Activated naive CD4-positive, alpha-beta T cell treated with anti-CD3 and anti-CD28 coated beads, Interleukin-2, amount 50 U/mL, for 24 hours (primary cell): ENCODE results near the gene VAV3.

ENCODE experiments used
- H3K27ac Mint-ChIP-seq: one replicate; pipeline ENCODE4 v1.8.0; 2021; ENCODE audit warnings: mild to moderate bottlenecking, mixed read lengths
- H3K27me3 Mint-ChIP-seq: one replicate; pipeline ENCODE4 v1.8.0; 2021; ENCODE audit warnings: mixed read lengths
- H3K36me3 Mint-ChIP-seq: one replicate; pipeline ENCODE4 v1.8.0; 2021; ENCODE audit warnings: mixed read lengths
- H3K4me1 Mint-ChIP-seq: one replicate; pipeline ENCODE4 v1.8.0; 2021; ENCODE audit warnings: mixed read lengths
- H3K4me3 Mint-ChIP-seq: one replicate; pipeline ENCODE4 v1.8.0; 2021; ENCODE audit warnings: mild to moderate bottlenecking, mixed read lengths
- H3K9me3 Mint-ChIP-seq: one replicate; pipeline ENCODE4 v1.8.0; 2021; ENCODE audit warnings: mixed read lengths

The VAV3 gene

GRCh38 chr1:107981277-107981676, 16.3 kb upstream of the VAV3 start:
- Mint-ChIP-seq H3K27ac (no peak overlapping the region), H3K9me3 (no peaks in the 10 kb centered on the region), H3K36me3 (no peaks in the 10 kb centered on the region)

GRCh38 chr1:107979926-107980325, 14.9 kb upstream of the VAV3 start:
- H3K27me3 Mint-ChIP-seq = no peaks in the 10 kb centered on the region
- H3K27ac Mint-ChIP-seq = no peak overlapping the region
- H3K9me3 Mint-ChIP-seq = no peaks in the 10 kb centered on the region
- no peak overlapping the region for H3K4me3 Mint-ChIP-seq
- no peaks in the 10 kb centered on the region for H3K4me1 Mint-ChIP-seq
- H3K36me3 Mint-ChIP-seq = no peaks in the 10 kb centered on the region

More at GRCh38 chr1:107981277-107981676, 16.3 kb upstream of the VAV3 start:
- Mint-ChIP-seq H3K4me3 (no peak overlapping the region), H3K4me1 (no peaks in the 10 kb centered on the region), H3K27me3 (no peaks in the 10 kb centered on the region)

- H3K36me3 Mint-ChIP-seq = no peaks in the 10 kb centered on the region
- no peak overlapping the region for H3K4me3 Mint-ChIP-seq
- no peaks in the 10 kb centered on the region for H3K4me1 Mint-ChIP-seq
- no peaks in the 10 kb centered on the region for H3K27me3 Mint-ChIP-seq
- H3K9me3 Mint-ChIP-seq = no peaks in the 10 kb centered on the region
- no peak overlapping the region for H3K27ac Mint-ChIP-seq
Observed at GRCh38 chr1:107979088-107979487, 14.1 kb upstream of the VAV3 start.

- no peak overlapping the region for H3K4me3 Mint-ChIP-seq
- H3K27me3 Mint-ChIP-seq = no peaks in the 10 kb centered on the region
- H3K27ac Mint-ChIP-seq = no peak overlapping the region
- no peaks in the 10 kb centered on the region for H3K4me1 Mint-ChIP-seq
- no peaks in the 10 kb centered on the region for H3K9me3 Mint-ChIP-seq
- no peaks in the 10 kb centered on the region for H3K36me3 Mint-ChIP-seq
Observed at GRCh38 chr1:107976836-107977235, 11.9 kb upstream of the VAV3 start.

GRCh38 chr1:107976431-107976830, 11.5 kb upstream of the VAV3 start:
- no peaks in the 10 kb centered on the region for H3K27me3 Mint-ChIP-seq
- H3K27ac Mint-ChIP-seq = no peak overlapping the region
- no peak overlapping the region for H3K4me3 Mint-ChIP-seq
- H3K4me1 Mint-ChIP-seq = no peaks in the 10 kb centered on the region
- H3K9me3 Mint-ChIP-seq = no peaks in the 10 kb centered on the region
- H3K36me3 Mint-ChIP-seq = no peaks in the 10 kb centered on the region

GRCh38 chr1:107975851-107976250, 10.9 kb upstream of the VAV3 start:
- Mint-ChIP-seq H3K36me3 (no peaks in the 10 kb centered on the region), H3K27me3 (no peaks in the 10 kb centered on the region), H3K9me3 (no peaks in the 10 kb centered on the region), H3K27ac (no peak overlapping the region), H3K4me1 (no peaks in the 10 kb centered on the region), H3K4me3 (no peak overlapping the region)

- Mint-ChIP-seq H3K27ac (no peak overlapping the region), H3K9me3 (no peaks in the 10 kb centered on the region), H3K27me3 (no peaks in the 10 kb centered on the region), H3K4me3 (no peak overlapping the region), H3K4me1 (no peaks in the 10 kb centered on the region), H3K36me3 (no peaks in the 10 kb centered on the region)
Observed at GRCh38 chr1:107974090-107974489, 9.1 kb upstream of the VAV3 start.

- Mint-ChIP-seq H3K4me1 (no peaks in the 10 kb centered on the region), H3K9me3 (no peaks in the 10 kb centered on the region), H3K4me3 (no peak overlapping the region), H3K36me3 (peaks cover 2% of the 10 kb centered on the region), H3K27ac (no peak overlapping the region), H3K27me3 (no peaks in the 10 kb centered on the region)
Observed at GRCh38 chr1:107972391-107973180, 7.6 kb upstream of the VAV3 start.

GRCh38 chr1:107966550-107966949, 1.6 kb upstream of the VAV3 start:
- no peaks in the 10 kb centered on the region for H3K9me3 Mint-ChIP-seq
- H3K4me3 Mint-ChIP-seq = peak overlapping the region; percentile 66
- H3K36me3 Mint-ChIP-seq = peaks cover 2% of the 10 kb centered on the region
- no peak overlapping the region for H3K27ac Mint-ChIP-seq
- H3K4me1 Mint-ChIP-seq = peaks cover 22% of the 10 kb centered on the region
- H3K27me3 Mint-ChIP-seq = no peaks in the 10 kb centered on the region

- Mint-ChIP-seq H3K4me1 (peaks cover 30% of the 10 kb centered on the region), H3K4me3 (peak overlapping the region; percentile 88), H3K27me3 (no peaks in the 10 kb centered on the region), H3K36me3 (peaks cover 4% of the 10 kb centered on the region), H3K27ac (peak overlapping the region; percentile 93), H3K9me3 (no peaks in the 10 kb centered on the region)
Observed at GRCh38 chr1:107964336-107965109, 457 bp downstream of the VAV3 start.

- H3K4me3 Mint-ChIP-seq = peak overlapping the region; percentile 88
- peak overlapping the region; percentile 93 for H3K27ac Mint-ChIP-seq
- H3K27me3 Mint-ChIP-seq = no peaks in the 10 kb centered on the region
- peaks cover 5% of the 10 kb centered on the region for H3K36me3 Mint-ChIP-seq
- H3K9me3 Mint-ChIP-seq = no peaks in the 10 kb centered on the region
- peaks cover 34% of the 10 kb centered on the region for H3K4me1 Mint-ChIP-seq
Observed at GRCh38 chr1:107963601-107964335, 1.2 kb downstream of the VAV3 start.

- H3K27ac Mint-ChIP-seq = peak overlapping the region; percentile 93
- peak overlapping the region; percentile 88 for H3K4me3 Mint-ChIP-seq
- no peaks in the 10 kb centered on the region for H3K27me3 Mint-ChIP-seq
- H3K4me1 Mint-ChIP-seq = peaks cover 34% of the 10 kb centered on the region
- peaks cover 4% of the 10 kb centered on the region for H3K36me3 Mint-ChIP-seq
- H3K9me3 Mint-ChIP-seq = no peaks in the 10 kb centered on the region
Observed at GRCh38 chr1:107963008-107963407, 2.0 kb downstream of the VAV3 start.

GRCh38 chr1:107954719-107955415, 10.1 kb downstream of the VAV3 start:
- Mint-ChIP-seq H3K27ac (no peak overlapping the region), H3K4me1 (peaks cover 45% of the 10 kb centered on the region), H3K4me3 (no peak overlapping the region)

GRCh38 chr1:107954126-107954525, 10.9 kb downstream of the VAV3 start:
- Mint-ChIP-seq H3K4me1 (peaks cover 44% of the 10 kb centered on the region), H3K4me3 (no peak overlapping the region), H3K27ac (no peak overlapping the region), H3K9me3 (no peaks in the 10 kb centered on the region), H3K27me3 (no peaks in the 10 kb centered on the region), H3K36me3 (no peaks in the 10 kb centered on the region)

More at GRCh38 chr1:107954719-107955415, 10.1 kb downstream of the VAV3 start:
- peaks cover 4% of the 10 kb centered on the region for H3K36me3 Mint-ChIP-seq
- H3K9me3 Mint-ChIP-seq = no peaks in the 10 kb centered on the region
- H3K27me3 Mint-ChIP-seq = no peaks in the 10 kb centered on the region

GRCh38 chr1:107953556-107953955, 11.4 kb downstream of the VAV3 start:
- peaks cover 44% of the 10 kb centered on the region for H3K4me1 Mint-ChIP-seq
- H3K9me3 Mint-ChIP-seq = no peaks in the 10 kb centered on the region
- H3K27me3 Mint-ChIP-seq = no peaks in the 10 kb centered on the region
- no peaks in the 10 kb centered on the region for H3K36me3 Mint-ChIP-seq
- no peak overlapping the region for H3K27ac Mint-ChIP-seq
- no peak overlapping the region for H3K4me3 Mint-ChIP-seq
